ENCODE data around the gene KRT86.
"Not testable (repeated sequence)": the region's sequence is repeated elsewhere in the genome, so short reads cannot be mapped to it uniquely, and the experiment has no call there.

The KRT86 gene

DNA sequence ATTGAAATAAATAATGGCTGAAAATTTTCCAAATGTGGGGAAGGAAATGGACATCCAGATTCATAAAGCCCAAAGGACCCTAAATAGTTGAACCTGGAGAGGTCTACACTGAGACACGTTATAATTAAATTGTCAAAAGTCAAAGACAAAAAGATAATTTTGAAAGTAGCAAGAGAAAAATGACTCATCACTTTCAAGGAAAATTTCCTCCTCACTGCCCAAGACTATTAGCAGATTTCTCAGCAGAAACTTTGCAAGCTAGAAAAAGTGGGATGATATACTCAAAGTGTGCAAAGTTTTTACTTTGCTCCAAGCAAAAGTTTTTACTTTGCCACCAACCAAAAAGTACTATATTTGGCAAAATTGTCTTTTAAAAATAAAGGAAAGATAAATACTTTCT, 62.6 kb downstream of the KRT86 start:
- no peak for DNase-seq

DNA sequence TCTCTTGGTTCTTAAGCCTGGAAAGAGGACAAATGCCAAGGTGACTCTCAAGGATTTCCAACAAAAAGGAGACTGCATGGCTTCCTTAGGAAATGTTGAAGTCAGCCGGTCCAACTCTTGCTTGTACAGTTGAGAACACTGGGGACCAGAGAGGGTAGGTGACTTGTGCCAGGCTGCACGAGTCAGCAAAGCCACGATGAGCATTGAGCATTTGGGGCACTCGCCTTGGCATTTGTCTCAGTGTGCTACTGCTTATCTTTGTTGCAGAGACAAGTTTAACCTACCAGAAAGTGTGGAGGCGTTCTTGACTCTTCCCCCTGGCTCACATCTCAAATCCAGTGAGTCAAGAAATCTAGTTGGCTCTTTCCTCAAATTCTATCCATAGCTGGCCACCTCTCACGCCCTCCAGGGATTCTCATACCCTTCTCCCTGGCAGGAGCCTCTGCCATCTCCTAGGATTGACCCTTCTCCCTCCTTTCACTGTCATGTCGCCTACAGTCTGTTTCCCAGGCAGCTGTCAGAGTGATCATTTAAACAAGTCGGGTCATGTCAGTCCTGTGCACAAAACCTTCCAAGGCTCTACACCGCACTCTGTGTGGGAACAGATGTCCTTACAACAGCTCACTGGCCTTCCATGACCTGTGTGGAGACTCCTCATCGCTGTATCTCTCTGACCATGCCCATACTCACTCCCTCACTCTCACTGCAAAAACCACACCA, 64.0 kb downstream of the KRT86 start:
- no peak for DNase-seq

DNA sequence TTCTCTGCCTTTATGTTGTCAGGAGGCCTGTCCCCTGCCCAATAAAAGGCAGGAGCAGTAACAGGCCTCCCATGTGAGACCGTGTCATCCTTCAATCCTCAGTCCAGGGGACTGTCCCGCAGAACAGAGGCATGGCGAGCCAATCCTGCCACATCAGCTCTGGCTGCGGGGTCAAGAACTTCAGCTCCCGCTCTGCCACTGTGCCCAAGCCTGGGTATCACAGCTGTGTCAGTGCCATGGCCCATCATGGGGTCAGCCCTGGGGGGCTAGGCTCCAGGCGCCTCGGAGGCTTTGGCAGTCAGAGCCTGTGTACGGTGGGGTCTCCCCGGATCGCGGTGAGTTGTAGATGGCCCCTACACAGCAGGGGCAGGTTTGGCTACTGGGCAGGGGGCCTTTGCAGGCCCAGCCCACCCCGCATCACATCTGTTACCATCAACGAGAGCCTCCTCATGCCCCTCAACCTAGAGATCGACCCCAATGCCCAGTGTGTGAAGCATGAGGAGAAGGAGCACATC, 66.7 kb downstream of the KRT86 start:
- DNase-seq: no peak

DNA sequence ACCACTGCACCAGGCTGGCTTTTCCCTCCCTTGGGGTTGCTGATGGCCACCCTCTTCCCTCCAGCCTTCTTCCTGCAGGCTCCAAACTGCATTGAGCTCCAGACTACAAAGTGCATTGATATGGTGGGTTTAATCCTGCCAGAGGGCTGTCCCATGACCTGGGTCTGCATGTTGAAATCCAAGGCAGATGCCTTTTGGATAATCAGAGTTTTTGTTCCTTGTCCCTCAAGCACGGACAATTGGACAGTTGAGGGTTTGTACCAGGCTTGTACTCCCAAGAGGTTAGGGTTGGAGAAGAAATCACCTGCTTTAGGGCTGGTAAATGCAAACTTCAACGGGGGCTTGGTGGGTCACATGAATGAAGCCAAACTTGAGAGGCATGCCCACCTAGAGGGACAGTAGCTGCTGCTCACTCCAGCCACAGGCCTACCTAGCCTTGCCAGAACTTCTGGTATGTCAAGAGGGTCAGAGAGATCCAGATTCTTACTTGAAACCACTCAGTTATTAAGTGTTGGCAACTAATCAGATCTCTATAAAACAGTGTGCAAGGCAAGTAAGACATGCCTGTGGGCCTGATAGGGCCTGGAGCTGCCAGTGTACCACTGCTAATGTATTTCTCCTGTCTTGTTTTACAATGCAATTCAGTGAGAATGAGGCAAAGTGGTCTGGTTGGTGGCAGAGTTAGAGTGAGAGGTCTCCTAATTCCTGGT, 68.5 kb downstream of the KRT86 start:
- no peak for DNase-seq

DNA sequence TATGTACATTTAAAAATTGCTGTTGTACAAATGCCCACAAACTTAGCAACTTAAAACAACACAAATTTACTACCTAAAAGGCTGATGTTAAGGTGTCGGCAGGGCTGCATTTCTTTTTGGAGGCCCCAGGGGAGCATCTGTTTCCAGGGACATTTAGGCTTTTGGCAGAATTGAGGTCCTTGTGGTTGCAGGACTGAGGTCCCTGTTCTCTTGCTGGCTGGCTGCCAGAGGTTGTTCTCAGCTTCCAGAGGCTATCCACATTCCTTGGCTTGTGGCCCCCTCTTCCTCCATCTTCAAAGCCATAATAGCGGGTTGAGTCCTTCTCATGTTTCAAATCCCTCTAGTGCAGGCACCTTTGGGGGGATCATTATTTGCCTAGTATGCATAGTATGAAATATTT, 69.1 kb downstream of the KRT86 start:
- no peak for DNase-seq

DNA sequence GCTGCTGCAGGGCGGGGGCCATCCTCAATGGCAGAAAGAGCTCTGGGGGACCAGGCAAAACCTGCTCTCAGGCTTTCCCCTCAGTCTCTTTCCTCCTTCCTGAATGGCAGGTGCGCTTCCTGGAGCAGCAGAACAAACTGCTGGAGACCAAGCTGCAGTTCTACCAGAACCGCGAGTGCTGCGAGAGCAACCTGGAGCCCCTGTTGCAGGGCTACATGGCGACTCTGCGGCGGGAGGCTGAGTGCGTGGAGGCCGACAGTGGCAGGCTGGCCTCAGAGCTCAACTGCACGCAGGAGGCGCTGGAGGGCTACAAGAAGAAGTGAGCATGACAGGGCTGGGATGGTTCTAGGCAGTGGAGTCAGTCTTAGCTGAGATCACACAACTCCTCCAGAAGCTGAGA, 69.7 kb downstream of the KRT86 start:
- DNase-seq: no peak

DNA sequence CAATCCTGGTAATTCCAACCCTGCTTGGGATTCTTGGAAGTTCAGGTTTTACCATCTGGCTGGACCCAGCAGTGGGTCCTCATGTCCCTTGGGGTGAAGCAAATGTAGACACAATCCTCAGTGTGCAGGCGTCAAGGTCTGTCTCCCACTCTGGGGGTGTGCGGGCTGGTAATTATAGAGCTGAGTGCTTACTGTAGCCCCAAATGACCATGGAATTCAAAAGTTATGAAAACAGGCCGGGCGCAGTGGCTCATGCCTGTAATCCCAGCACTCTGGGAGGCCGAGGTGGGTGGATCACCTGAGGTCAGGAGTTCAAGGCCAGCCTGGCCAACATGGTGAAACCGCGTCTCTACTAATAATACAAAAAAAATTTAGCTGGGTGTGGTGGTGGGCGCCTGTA, 70.6 kb downstream of the KRT86 start:
- not testable (repeated sequence) for DNase-seq

- no peak for DNase-seq
Observed at GRCh38 chr12:52346593-52346992, 72.1 kb downstream of the KRT86 start.

GRCh38 chr12:52347016-52347415, 72.6 kb downstream of the KRT86 start:
- no peak for DNase-seq

DNA sequence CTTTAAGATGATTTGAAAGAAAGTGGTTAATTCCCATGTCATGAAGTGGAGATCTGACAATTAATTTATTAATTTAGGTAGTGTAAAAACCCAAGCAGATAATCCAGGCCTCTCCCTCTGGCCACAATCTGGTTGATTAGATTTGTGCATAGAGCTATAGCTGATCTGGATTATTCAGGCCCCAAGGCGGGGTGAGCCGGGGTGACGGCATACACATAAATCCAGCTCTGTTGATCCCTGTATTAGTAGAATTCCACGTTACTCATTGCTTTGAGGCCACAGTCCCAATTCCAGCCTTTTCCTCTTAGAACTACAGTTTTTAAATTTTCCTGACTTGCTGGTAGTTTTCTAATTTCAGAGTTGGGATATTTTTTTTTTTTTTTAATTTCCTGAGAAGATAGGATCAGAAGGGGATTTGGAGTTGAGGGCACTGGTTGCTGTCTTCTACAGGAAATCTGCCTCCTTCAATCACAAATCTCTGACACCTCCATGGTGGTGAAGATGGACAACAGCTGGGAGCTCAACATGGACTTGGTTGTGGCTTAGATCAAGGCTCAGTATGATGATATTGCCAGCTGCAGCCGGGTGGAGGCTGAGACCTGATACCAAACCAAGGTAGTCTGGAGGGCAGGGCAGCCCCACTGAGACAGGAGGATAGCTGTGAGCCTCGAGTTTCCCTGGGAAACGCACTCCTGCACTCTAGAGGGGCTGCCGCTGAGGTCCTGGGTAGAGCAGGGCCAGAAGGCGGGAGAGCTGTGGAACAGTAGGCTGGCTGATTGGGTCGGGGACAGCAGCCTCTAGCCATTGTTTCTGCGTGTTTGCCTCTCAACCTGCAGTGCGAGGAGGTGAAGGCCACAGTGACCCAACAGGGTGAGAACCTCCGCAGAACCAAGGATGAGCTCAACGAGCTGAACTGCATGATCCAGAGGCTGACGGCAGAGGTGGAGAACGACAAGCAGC, 73.4 kb downstream of the KRT86 start:
- no peak for DNase-seq

DNA sequence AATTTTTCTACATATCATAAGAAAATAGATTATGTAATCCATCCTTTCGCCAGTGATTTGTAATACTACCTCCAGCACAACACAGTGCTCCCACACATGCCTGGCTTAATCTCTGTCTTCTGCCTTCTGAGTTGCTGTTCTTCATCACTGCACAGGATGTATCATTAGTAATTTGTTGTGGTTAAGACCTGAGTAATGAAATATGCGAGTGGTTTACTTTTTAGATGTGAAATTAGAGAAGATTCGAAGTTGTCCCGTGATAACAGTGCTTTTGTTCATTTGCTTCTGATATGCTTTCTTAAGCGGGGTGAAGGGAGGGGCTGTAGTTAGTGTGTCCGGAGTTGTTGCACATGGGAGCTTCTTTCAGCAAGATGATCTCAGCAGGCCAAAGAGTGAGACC, 74.8 kb downstream of the KRT86 start:
- no peak for DNase-seq

- DNase-seq: no peak
Observed at GRCh38 chr12:52350021-52350620, 75.7 kb downstream of the KRT86 start.

GRCh38 chr12:52350786-52351185, 76.3 kb downstream of the KRT86 start:
- DNase-seq: no peak

DNA sequence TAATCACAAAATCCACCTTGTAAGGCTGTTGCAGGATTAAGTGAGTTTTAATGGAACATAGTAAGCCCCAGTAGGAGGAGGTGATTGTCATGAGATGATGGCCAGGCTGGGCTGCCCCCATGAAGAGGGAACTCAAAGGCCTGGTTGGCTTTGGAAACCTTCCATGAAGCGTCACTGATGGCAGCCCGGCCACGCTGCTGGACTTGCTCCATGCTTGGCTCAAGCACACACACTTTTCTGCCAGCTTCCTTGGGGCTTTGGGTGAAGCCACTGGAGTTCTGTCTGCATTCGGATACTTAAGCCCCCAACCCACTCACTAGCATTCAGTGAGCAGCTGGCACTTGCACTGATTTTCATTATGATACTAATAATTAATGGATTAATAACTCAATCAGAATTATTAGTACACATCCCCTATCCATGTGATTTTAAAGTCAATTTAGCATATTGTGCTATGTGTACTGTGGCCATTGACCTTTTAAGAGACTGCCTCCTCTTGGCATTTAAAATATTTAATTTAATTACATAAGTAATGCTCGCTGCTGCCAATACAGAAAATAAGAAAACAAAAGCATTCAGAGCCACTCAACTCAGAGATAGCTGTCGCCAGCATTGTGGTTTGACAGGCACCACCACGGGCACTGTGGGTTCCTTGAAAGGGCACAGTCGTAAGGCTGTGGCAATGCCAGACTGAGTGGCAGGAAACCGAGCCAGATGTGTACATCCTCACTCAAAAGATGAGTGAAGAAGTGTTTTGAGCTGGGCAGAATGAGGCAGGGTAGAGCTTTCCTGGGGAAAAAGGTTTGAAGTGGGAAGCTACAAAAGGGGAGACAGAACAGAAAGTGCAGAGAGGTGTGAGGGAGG, 77.0 kb downstream of the KRT86 start:
- DNase-seq: no peak

DNA sequence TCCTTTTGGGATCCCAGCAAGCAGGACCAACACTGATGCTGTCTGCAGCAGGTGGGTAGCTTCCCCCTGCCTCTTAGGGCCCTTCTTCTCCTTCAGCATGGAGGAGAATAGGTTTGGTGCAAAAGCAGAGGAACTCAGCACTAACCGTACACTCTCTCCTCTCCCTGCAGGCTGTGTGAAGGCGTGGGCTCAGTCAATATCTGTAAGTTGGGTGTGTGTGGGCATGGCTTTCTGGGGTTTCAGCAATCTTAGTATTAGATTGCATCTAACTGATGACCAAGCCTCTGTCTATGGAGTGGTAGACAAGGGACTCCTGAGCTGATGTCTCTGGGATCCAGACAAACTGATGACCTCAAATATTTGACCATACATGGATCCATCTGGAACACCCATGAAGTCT, 78.5 kb downstream of the KRT86 start:
- no peak for DNase-seq

GRCh38 chr12:52353766-52354165, 79.3 kb downstream of the KRT86 start:
- no peak for DNase-seq

GRCh38 chr12:52354200-52354599, 79.8 kb downstream of the KRT86 start:
- DNase-seq: no peak

DNA sequence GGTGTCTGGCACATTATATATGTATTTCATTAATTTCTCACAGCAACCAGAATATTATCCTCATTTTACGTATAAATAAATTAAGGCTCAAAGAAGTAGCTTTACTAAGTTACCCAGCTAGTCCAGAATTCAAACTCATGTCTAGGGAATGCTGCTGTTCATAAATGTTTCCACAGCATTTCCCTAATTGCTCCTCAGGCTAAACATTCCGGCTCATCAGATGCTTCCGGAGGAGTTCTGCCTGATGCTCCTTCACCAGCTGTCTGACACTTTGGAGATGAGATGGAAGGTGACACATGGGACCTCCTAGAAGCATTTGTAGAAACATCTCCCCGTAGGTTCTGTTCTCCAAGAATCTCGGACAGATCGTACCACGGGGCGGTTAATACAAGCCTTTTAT, 80.7 kb downstream of the KRT86 start:
- DNase-seq: no peak

- DNase-seq: no peak
Observed at GRCh38 chr12:52356031-52356761, 81.8 kb downstream of the KRT86 start.

DNA sequence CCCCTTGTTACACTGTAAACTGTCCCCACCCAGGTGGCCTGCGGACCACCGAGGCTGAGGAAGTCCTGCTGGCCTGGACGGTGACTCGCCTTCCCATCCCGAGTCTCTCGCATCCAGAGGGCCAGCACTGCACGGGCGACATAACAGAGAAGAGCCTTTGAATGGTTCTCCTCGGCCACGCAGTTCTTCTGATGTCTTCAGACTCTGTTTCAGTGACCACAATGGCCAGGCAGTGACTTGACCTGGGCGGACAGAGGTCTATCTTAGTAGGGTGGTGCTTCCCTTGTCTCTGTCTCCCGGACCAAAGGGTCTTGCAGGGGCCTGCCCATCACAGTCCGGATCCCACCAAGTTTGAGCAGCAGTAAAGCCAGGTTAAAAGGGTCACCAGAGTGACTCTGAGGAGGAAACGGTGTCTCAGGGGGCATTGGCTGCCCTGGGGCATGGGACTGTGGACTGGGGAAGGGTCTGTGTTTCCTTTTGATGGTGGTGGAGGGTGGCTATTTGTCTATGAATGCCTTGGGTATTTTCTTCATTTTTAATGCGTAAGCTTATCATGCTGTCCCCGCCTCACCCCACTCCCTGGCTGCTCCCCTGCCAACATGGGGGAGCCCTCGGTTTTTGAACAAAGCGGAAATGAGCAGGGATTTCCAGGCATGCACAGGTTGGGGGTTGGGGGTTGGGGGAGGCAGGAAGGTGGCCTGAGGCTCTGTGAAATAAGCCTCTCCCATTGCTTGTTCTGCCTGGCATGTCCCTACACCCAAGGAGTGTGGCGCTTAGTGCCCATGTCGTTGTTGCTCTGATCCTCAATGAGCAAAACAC, 82.5 kb downstream of the KRT86 start:
- no peak for DNase-seq

Data from right kidney (tissue), 1 donor.